ENCODE results near the gene CSK. TPM values are rescaled to one million over a fixed set of nuclear protein-coding genes. Genes with fewer than 3 reads are reported as not detected.

The CSK gene
- total RNA-seq, 1 donor from 2014 or later: 70.9 TPM

DNA sequence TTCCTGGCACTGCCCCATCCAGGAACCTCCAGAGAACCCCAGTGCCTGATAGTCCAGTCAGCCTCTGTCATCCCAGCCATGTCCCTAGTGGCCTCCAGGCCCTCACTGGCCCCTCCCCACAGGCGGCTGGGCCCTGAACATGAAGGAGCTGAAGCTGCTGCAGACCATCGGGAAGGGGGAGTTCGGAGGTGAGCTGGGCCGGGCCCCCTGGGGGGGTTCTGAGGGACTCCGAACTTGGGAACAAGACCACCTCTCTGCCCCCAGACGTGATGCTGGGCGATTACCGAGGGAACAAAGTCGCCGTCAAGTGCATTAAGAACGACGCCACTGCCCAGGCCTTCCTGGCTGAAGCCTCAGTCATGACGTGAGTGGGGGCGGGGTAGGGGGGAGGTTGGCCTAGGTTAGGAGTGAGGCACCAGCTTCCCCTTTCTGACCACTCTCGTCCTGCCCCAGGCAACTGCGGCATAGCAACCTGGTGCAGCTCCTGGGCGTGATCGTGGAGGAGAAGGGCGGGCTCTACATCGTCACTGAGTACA lies 18.7 kb downstream of the CSK start:
- H3K9me3 Mint-ChIP-seq (ENCODE audit: low read depth): no peaks in the 10 kb centered on the region
- DNase-seq (ENCODE audit: low spot score, unreplicated experiment): no peak
- peaks cover 9% of the 10 kb centered on the region for H3K36me3 Mint-ChIP-seq (ENCODE audit: insufficient read depth)
- no peaks in the 10 kb centered on the region for H3K4me1 Mint-ChIP-seq (ENCODE audit: low read depth)
- no peak overlapping the region for H3K4me3 Mint-ChIP-seq (ENCODE audit: low read depth)
- H3K27ac Mint-ChIP-seq: no peak overlapping the region
- TF ChIP-seq, protein P1, sequence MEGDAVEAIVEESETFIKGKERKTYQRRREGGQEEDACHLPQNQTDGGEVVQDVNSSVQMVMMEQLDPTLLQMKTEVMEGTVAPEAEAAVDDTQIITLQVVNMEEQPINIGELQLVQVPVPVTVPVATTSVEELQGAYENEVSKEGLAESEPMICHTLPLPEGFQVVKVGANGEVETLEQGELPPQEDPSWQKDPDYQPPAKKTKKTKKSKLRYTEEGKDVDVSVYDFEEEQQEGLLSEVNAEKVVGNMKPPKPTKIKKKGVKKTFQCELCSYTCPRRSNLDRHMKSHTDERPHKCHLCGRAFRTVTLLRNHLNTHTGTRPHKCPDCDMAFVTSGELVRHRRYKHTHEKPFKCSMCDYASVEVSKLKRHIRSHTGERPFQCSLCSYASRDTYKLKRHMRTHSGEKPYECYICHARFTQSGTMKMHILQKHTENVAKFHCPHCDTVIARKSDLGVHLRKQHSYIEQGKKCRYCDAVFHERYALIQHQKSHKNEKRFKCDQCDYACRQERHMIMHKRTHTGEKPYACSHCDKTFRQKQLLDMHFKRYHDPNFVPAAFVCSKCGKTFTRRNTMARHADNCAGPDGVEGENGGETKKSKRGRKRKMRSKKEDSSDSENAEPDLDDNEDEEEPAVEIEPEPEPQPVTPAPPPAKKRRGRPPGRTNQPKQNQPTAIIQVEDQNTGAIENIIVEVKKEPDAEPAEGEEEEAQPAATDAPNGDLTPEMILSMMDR (IDR thresholded peaks at IDR 0.05; ENCODE audit: unreplicated experiment): no peak
- no peaks in the 10 kb centered on the region for H3K27me3 Mint-ChIP-seq

DNA sequence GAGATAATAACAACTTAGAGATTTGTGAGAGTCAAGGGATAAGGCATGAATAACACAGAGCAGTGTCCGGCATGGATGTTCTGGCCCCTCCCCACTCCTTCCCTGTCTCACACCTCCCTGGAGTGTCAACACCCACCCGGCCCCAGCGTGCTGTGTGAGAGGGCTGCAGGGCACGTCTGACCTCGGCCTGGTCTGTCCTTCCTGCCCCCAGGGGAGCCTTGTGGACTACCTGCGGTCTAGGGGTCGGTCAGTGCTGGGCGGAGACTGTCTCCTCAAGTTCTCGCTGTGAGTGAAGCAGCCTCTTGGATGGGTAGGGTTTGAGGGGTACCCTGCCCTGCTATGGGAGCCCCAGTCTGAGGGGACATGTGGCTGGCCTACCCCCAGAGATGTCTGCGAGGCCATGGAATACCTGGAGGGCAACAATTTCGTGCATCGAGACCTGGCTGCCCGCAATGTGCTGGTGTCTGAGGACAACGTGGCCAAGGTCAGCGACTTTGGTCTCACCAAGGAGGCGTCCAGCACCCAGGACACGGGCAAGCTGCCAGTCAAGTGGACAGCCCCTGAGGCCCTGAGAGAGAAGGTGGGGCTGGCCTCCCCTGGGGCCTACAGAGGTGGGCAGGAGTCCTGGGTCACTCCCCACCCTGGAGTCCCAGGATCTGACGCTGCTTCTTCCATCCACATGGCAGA lies 19.6 kb downstream of the CSK start:
- TF ChIP-seq, protein P1 (IDR thresholded peaks at IDR 0.05; ENCODE audit: unreplicated experiment): no peak
- peaks cover 9% of the 10 kb centered on the region for H3K36me3 Mint-ChIP-seq (ENCODE audit: insufficient read depth)
- H3K4me1 Mint-ChIP-seq (ENCODE audit: low read depth): no peaks in the 10 kb centered on the region
- H3K27ac Mint-ChIP-seq: no peak overlapping the region
- H3K27me3 Mint-ChIP-seq: no peaks in the 10 kb centered on the region
- no peak overlapping the region for H3K4me3 Mint-ChIP-seq (ENCODE audit: low read depth)
- no peaks in the 10 kb centered on the region for H3K9me3 Mint-ChIP-seq (ENCODE audit: low read depth)
- DNase-seq (ENCODE audit: low spot score, unreplicated experiment): no peak

DNA sequence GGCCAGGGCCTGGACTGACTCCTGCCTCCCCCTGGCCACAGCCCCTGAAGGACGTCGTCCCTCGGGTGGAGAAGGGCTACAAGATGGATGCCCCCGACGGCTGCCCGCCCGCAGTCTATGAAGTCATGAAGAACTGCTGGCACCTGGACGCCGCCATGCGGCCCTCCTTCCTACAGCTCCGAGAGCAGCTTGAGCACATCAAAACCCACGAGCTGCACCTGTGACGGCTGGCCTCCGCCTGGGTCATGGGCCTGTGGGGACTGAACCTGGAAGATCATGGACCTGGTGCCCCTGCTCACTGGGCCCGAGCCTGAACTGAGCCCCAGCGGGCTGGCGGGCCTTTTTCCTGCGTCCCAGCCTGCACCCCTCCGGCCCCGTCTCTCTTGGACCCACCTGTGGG lies 20.4 kb downstream of the CSK start:
- TF ChIP-seq, protein P1 (IDR thresholded peaks at IDR 0.05; ENCODE audit: unreplicated experiment): no peak
- peaks cover 9% of the 10 kb centered on the region for H3K36me3 Mint-ChIP-seq (ENCODE audit: insufficient read depth)
- H3K27me3 Mint-ChIP-seq: no peaks in the 10 kb centered on the region
- H3K4me1 Mint-ChIP-seq (ENCODE audit: low read depth): no peaks in the 10 kb centered on the region
- H3K27ac Mint-ChIP-seq: no peak overlapping the region
- no peak overlapping the region for H3K4me3 Mint-ChIP-seq (ENCODE audit: low read depth)
- DNase-seq (ENCODE audit: low spot score, unreplicated experiment): no peak
- no peaks in the 10 kb centered on the region for H3K9me3 Mint-ChIP-seq (ENCODE audit: low read depth)

DNA sequence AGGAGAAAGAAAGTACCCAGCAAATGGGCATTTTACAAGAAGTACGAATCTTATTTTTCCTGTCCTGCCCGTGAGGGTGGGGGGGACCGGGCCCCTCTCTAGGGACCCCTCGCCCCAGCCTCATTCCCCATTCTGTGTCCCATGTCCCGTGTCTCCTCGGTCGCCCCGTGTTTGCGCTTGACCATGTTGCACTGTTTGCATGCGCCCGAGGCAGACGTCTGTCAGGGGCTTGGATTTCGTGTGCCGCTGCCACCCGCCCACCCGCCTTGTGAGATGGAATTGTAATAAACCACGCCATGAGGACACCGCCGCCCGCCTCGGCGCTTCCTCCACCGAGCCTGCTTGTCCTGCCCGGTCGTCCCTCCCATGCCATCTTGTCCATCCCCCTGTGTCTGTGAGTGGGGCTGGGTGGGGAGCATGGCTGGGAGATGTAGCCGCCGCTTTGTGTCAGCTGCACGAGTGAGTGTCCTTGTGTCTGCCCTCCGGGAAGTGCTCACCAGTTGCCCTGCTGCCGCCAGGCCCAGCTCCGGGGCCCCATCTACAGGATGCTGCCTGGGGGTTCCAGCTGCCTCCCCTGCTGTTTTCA lies 21.1 kb downstream of the CSK start:
- Mint-ChIP-seq H3K4me1 (ENCODE audit: low read depth) (no peaks in the 10 kb centered on the region), H3K9me3 (ENCODE audit: low read depth) (no peaks in the 10 kb centered on the region), H3K36me3 (ENCODE audit: insufficient read depth) (peaks cover 9% of the 10 kb centered on the region), H3K27me3 (no peaks in the 10 kb centered on the region), H3K4me3 (ENCODE audit: low read depth) (no peak overlapping the region), H3K27ac (no peak overlapping the region)
- TF ChIP-seq, protein P1 (IDR thresholded peaks at IDR 0.05; ENCODE audit: unreplicated experiment): no peak
- DNase-seq (ENCODE audit: low spot score, unreplicated experiment): no peak

DNA sequence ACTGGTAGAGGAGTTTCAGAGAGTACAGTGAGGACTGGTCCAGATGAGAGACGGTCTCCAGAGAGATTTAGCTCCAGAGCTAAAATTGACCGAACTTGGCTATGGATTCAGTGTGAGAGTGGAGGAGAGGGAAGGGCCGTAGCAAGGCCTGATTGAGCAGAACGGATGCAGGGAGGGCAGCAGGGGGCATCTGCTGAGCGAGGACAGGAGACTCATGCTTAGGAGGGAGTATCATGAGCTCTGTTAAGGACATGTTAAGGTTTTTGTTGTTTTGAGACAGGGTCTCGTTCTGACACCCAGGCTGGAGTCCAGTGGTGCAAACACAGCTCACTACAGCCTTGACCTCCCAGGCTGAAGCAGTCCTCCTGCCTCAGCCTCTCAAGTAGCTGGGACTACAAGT lies 23.1 kb downstream of the CSK start:
- TF ChIP-seq, protein P1 (IDR thresholded peaks at IDR 0.05; ENCODE audit: unreplicated experiment): no peak
- Mint-ChIP-seq H3K36me3 (ENCODE audit: insufficient read depth) (peaks cover 9% of the 10 kb centered on the region), H3K4me1 (ENCODE audit: low read depth) (no peaks in the 10 kb centered on the region), H3K9me3 (ENCODE audit: low read depth) (no peaks in the 10 kb centered on the region), H3K4me3 (ENCODE audit: low read depth) (no peak overlapping the region), H3K27me3 (no peaks in the 10 kb centered on the region), H3K27ac (peak overlapping the region; percentile 60)
- DNase-seq (ENCODE audit: low spot score, unreplicated experiment): no peak
